OCI-LY3 (cell line): Measurements from ENCODE around the gene NOL4L.

ENCODE experiments used
- H2AFZ ChIP-seq: fragments of 200-600, 300-600 bp; shearing (Covaris generic); 2 replicates; pipeline ENCODE4 v1.6.0; 2014; ENCODE audit warnings: antibody characterized with exemption, low read depth, low read length
- H3K27ac ChIP-seq: fragments of 200-600, 300-600 bp; sonication (generic); 2 replicates; pipeline ENCODE4 v1.5.1; 2014; ENCODE audit warnings: mild to moderate bottlenecking, low read length, moderate library complexity, mixed read lengths
- H3K27me3 ChIP-seq: fragments of 200-600, 300-600 bp; sonication (generic); 2 replicates; pipeline ENCODE4 v1.6.1; 2014; ENCODE audit warnings: low read depth, low read length, mixed read lengths
- H3K36me3 ChIP-seq: fragments of 200-600, 300-600 bp; sonication (generic); replicated peaks from 2 replicates; pipeline ENCODE3; 2014; ENCODE audit warnings: low read depth, low read length, mixed read lengths
- H3K4me1 ChIP-seq: fragments of 300-600, 200-600 bp; sonication (generic); 2 replicates; pipeline ENCODE4 v1.6.1; 2014; ENCODE audit warnings: low read length, mixed read lengths
- H3K4me2 ChIP-seq: fragments of 200-600, 300-600 bp; sonication (generic); 2 replicates; pipeline ENCODE4 v1.6.1; 2014; ENCODE audit warnings: low read length, mixed read lengths
- H3K4me3 ChIP-seq: fragments of 300-600, 200-600 bp; sonication (generic); 2 replicates; pipeline ENCODE4 v1.5.1; 2014; ENCODE audit warnings: antibody characterized with exemption, mild to moderate bottlenecking, low read length, moderate library complexity
- H3K79me2 ChIP-seq: fragments of 300-600, 200-600 bp; shearing (Covaris generic); 2 replicates; pipeline ENCODE4 v1.6.1; 2014; ENCODE audit warnings: mild to moderate bottlenecking, low read length, mixed read lengths
- H3K9ac ChIP-seq: fragments of 300-600, 200-600 bp; shearing (Covaris generic); 2 replicates; pipeline ENCODE4 v1.6.0; 2014; ENCODE audit warnings: mild to moderate bottlenecking, low read length, moderate library complexity
- H3K9me3 ChIP-seq: fragments of 200-600, 300-600 bp; shearing (Covaris generic); 2 replicates; pipeline ENCODE4 v1.6.1; 2014; ENCODE audit warnings: low read length, mixed read lengths; ENCODE audit not compliant: insufficient read depth
- H4K20me1 ChIP-seq: fragments of 200-600, 300-600 bp; sonication (generic); 2 replicates; pipeline ENCODE4 v1.6.1; 2016; ENCODE audit warnings: low read length, mixed read lengths; ENCODE audit not compliant: insufficient read depth
- CTCF ChIP-seq: fragments of 200-600, 300-600 bp; sonication (generic); IDR thresholded peaks from 2 replicates; pipeline ENCODE4 v1.5.1; 2014; ENCODE audit warnings: antibody characterized with exemption, low read length, low read depth
- EZH2phosphoT487 ChIP-seq: fragments of 200-600 bp; shearing (Covaris generic); IDR thresholded peaks from 2 replicates; pipeline ENCODE4 v1.6.1; 2018; ENCODE audit warnings: antibody characterized with exemption, mixed run types, low read depth

NOL4L gene

GRCh38 chr20:32449057-32449889 lies 135.9 kb downstream of the NOL4L start:
- H3K9ac ChIP-seq = no peak overlapping the region
- H3K27me3 ChIP-seq = no peaks in the 10 kb centered on the region
- H3K4me1 ChIP-seq = peaks cover 48% of the 10 kb centered on the region
- H3K4me2 ChIP-seq = peak overlapping the region; percentile 85; the same call in 1 of the 2 replicates
- H2AFZ ChIP-seq = no peak overlapping the region
- peak overlapping the region; percentile 28; the same call in 1 of the 2 replicates for H3K27ac ChIP-seq
- TF ChIP-seq CTCF (no peak), EZH2phosphoT487 (no peak)
- H3K9me3 ChIP-seq = no peaks in the 10 kb centered on the region
- H3K4me3 ChIP-seq = no peak overlapping the region
- H4K20me1 ChIP-seq = no peaks in the 10 kb centered on the region
- H3K36me3 ChIP-seq = no peaks in the 10 kb centered on the region
- H3K79me2 ChIP-seq = no peaks in the 10 kb centered on the region

GRCh38 chr20:32448306-32449056 lies 136.7 kb downstream of the NOL4L start:
- Histone ChIP-seq H4K20me1 (no peaks in the 10 kb centered on the region), H3K4me1 (peaks cover 44% of the 10 kb centered on the region), H2AFZ (no peak overlapping the region), H3K36me3 (peaks cover 5% of the 10 kb centered on the region), H3K4me3 (no peak overlapping the region), H3K27me3 (no peaks in the 10 kb centered on the region), H3K27ac (no peak overlapping the region), H3K79me2 (no peaks in the 10 kb centered on the region), H3K4me2 (no peak overlapping the region), H3K9ac (no peak overlapping the region), H3K9me3 (no peaks in the 10 kb centered on the region)
- TF ChIP-seq CTCF (no peak), EZH2phosphoT487 (no peak)

GRCh38 chr20:32447136-32448027 lies 137.8 kb downstream of the NOL4L start:
- H3K9ac ChIP-seq = no peak overlapping the region
- no peak overlapping the region for H2AFZ ChIP-seq
- no peaks in the 10 kb centered on the region for H3K9me3 ChIP-seq
- no peaks in the 10 kb centered on the region for H3K79me2 ChIP-seq
- no peak overlapping the region for H3K4me2 ChIP-seq
- H4K20me1 ChIP-seq = no peaks in the 10 kb centered on the region
- H3K27ac ChIP-seq = no peak overlapping the region
- H3K27me3 ChIP-seq = no peaks in the 10 kb centered on the region
- H3K4me3 ChIP-seq = no peak overlapping the region
- peaks cover 41% of the 10 kb centered on the region for H3K4me1 ChIP-seq
- no peak for TF ChIP-seq CTCF
- no peak for TF ChIP-seq EZH2phosphoT487
- peaks cover 5% of the 10 kb centered on the region for H3K36me3 ChIP-seq
